ENCODE results near the gene DYRK1A. TPM values are rescaled to one million over a fixed set of nuclear protein-coding genes. Genes with fewer than 3 reads are reported as not detected.

DYRK1A gene
- total RNA-seq, 1 experiment from 2014 or later, result 49.3 TPM

DNA sequence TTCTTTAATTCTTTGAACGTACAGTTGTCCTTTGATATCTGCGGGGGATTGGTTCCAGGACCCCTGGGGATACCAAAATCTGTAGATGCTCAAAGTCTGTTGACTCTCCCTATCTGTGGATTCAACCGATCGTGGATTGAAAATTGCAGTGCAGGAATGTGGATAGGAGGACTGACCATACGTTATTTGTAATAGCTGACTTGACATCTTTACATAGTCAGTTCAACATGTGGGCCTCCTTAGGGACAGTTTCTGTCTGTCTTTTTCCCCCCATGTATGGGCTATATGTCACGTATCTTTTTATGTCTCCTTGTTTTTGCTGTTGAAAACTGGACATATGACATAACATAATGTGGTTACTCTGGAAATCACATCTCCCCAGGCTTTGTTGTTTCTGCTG is 204.9 kb downstream of the DYRK1A start:
- H3K9ac ChIP-seq (ENCODE audit: low read length), result no peak overlapping the region
- CTCF ChIA-PET, result no interaction called here
- DNase-seq (ENCODE audit: low read depth, low spot score) (no peak), ATAC-seq (no peak)
- RAD21 ChIA-PET (ENCODE audit: low non-redundant PET in 1 of 2, low total read pairs in 2 of 2, uncharacterized antibody in 2 of 2, unreplicated experiment in 2 of 2), result no interaction called here
- H2AFZ ChIP-seq (ENCODE audit: low read depth, low read length, poor library complexity, severe bottlenecking), result no peak overlapping the region
- no peak overlapping the region for H3K4me2 ChIP-seq (ENCODE audit: low read length)
- POLR2A ChIA-PET, result no interaction called here
- H4K20me1 ChIP-seq (ENCODE audit: insufficient read depth), result no peaks in the 10 kb centered on the region
- H3K4me3 ChIP-seq (replicated peaks in 1 of 2; ENCODE audit: low read depth in 1 of 2, low read length in 2 of 2), result no peak overlapping the region
- H3K36me3 ChIP-seq (ENCODE audit: control insufficient read depth in 1 of 2, insufficient read depth in 2 of 2, low read length in 2 of 2), result no peaks in the 10 kb centered on the region
- no peaks in the 10 kb centered on the region for H3K9me2 ChIP-seq (ENCODE audit: insufficient read depth)
- no peaks in the 10 kb centered on the region for H3K4me1 ChIP-seq (ENCODE audit: control insufficient read depth in 1 of 2, insufficient read depth in 2 of 2, low read length in 2 of 2)
- H3K27me3 ChIP-seq (ENCODE audit: insufficient read depth, low read length), result no peaks in the 10 kb centered on the region
- BruUV-seq (replicated peaks), result no TSS peak
- TF ChIP-seq JUND (IDR thresholded peaks at IDR 0.05), result no peak
- TF ChIP-seq, protein P1, sequence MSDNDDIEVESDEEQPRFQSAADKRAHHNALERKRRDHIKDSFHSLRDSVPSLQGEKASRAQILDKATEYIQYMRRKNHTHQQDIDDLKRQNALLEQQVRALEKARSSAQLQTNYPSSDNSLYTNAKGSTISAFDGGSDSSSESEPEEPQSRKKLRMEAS (IDR thresholded peaks at IDR 0.05), result no peak
- TF ChIP-seq ELF1 (IDR thresholded peaks at IDR 0.05; ENCODE audit: borderline replicate concordance, low read depth), result no peak
- no peak for TF ChIP-seq SIN3A (IDR thresholded peaks at IDR 0.05; ENCODE audit: low read depth)
- TF ChIP-seq ATF3 (IDR thresholded peaks at IDR 0.05), result no peak
- no peak for TF ChIP-seq ZFX (IDR thresholded peaks at IDR 0.05)
- TF ChIP-seq CEBPB (IDR thresholded peaks at IDR 0.05; ENCODE audit: low read depth), result no peak
- no peak for TF ChIP-seq EZH2phosphoT487 (IDR thresholded peaks at IDR 0.05; ENCODE audit: borderline replicate concordance)
- TF ChIP-seq REST (IDR thresholded peaks at IDR 0.05; ENCODE audit: low read depth), result no peak
- no peak for TF ChIP-seq POLR2AphosphoS5 (IDR thresholded peaks at IDR 0.05; ENCODE audit: low read depth, low read length)
- no peak for TF ChIP-seq SP1 (IDR thresholded peaks at IDR 0.05; ENCODE audit: low read depth)
- TF ChIP-seq YY1 (IDR thresholded peaks at IDR 0.05; ENCODE audit: extremely low read depth, insufficient replicate concordance, low read depth, low read length), result no peak
- no peak for TF ChIP-seq CBX3 (IDR thresholded peaks at IDR 0.05; ENCODE audit: low read depth)
- TF ChIP-seq, protein P2, sequence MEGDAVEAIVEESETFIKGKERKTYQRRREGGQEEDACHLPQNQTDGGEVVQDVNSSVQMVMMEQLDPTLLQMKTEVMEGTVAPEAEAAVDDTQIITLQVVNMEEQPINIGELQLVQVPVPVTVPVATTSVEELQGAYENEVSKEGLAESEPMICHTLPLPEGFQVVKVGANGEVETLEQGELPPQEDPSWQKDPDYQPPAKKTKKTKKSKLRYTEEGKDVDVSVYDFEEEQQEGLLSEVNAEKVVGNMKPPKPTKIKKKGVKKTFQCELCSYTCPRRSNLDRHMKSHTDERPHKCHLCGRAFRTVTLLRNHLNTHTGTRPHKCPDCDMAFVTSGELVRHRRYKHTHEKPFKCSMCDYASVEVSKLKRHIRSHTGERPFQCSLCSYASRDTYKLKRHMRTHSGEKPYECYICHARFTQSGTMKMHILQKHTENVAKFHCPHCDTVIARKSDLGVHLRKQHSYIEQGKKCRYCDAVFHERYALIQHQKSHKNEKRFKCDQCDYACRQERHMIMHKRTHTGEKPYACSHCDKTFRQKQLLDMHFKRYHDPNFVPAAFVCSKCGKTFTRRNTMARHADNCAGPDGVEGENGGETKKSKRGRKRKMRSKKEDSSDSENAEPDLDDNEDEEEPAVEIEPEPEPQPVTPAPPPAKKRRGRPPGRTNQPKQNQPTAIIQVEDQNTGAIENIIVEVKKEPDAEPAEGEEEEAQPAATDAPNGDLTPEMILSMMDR (IDR thresholded peaks at IDR 0.05 in 2 of 3, conservative IDR thresholded peaks at IDR 0.05 in 1 of 3; ENCODE audit: borderline replicate concordance in 1 of 3, insufficient read depth in 1 of 3, low read depth in 2 of 3, low read length in 2 of 3), result no peak
- TF ChIP-seq SRF (IDR thresholded peaks at IDR 0.05; ENCODE audit: low read depth), result no peak
- TF ChIP-seq EZH2 (IDR thresholded peaks at IDR 0.05), result no peak
- TF ChIP-seq POLR2A (IDR thresholded peaks at IDR 0.05; ENCODE audit: borderline replicate concordance, extremely low read depth, insufficient read depth, insufficient read length), result no peak
- TF ChIP-seq ZNF274 (IDR thresholded peaks at IDR 0.05; ENCODE audit: low read depth, low read length), result no peak
- no peaks in the 10 kb centered on the region for H3K79me2 ChIP-seq (ENCODE audit: insufficient read depth, low read length)
- intact Hi-C loops (cut with micrococcal nuclease), result no loop called here
- H3K27ac ChIP-seq (ENCODE audit: low read depth, low read length), result no peak overlapping the region
- H3K9me3 ChIP-seq (ENCODE audit: control insufficient read depth in 1 of 2, insufficient read depth in 1 of 2, low read depth in 1 of 2, low read length in 2 of 2), result no peaks in the 10 kb centered on the region
